Panc1 (cell line): ENCODE data around the gene ARCN1. TPM values are rescaled to one million over a fixed set of nuclear protein-coding genes. Genes with fewer than 3 reads are reported as not detected.
A peak's percentile ranks its signal among the peaks of the same experiment; 100 is the strongest.
"Not testable (repeated sequence)": the region's sequence is repeated elsewhere in the genome, so short reads cannot be mapped to it uniquely, and the experiment has no call there.

Experiments
- ATAC-seq: fragments of 200-7000 bp; cut with Tn5 transposase; 2 replicates; pipeline ENCODE4 v1.9.1; 2020; ENCODE audit warnings: mild to moderate bottlenecking, moderate library complexity
- BruUV-seq: library from RNA; stranded (reverse); fragments of 400-500 nt; replicated peaks from 2 replicates; lab custom pipeline; 2021; lab: Mats Ljungman, UMichigan
- CTCF ChIA-PET: fragments of 300-600 bp; sonication (Branson Sonifier 250); formaldehyde crosslinking; loops from one replicate; lab custom pipeline; 2022; ENCODE audit warnings: antibody characterized with exemption; lab: Charles Lee
- POLR2A ChIA-PET: fragments of 300-600 bp; sonication (Branson Sonifier 250); formaldehyde crosslinking; loops from one replicate; lab custom pipeline; 2022; ENCODE audit warnings: antibody characterized with exemption; lab: Charles Lee
- DNase-seq: peaks from one replicate; pipeline ENCODE4 v3.0.0-alpha.2; 2010; ENCODE audit warnings: low read depth, low spot score
- H3K27ac ChIP-seq: 2 replicates; pipeline ENCODE4 v1.5.1; 2011; ENCODE audit warnings: mild to moderate bottlenecking, low read length, inconsistent platforms
- H3K27me3 ChIP-seq: fragments of 200-500 bp; sonication (Bioruptor generic); 2 replicates; pipeline ENCODE4 v1.6.0; 2014; ENCODE audit warnings: low read length, inconsistent platforms; ENCODE audit not compliant: control insufficient read depth, insufficient read depth
- H3K36me3 ChIP-seq: fragments of 200-500 bp; sonication (Bioruptor generic); 2 replicates; pipeline ENCODE4 v1.5.1; 2014; ENCODE audit warnings: inconsistent platforms, mild to moderate bottlenecking, low read length, moderate library complexity; ENCODE audit not compliant: control insufficient read depth, insufficient read depth
- H3K4me1 ChIP-seq: 2 replicates; pipeline ENCODE4 v1.5.1; 2011; ENCODE audit warnings: inconsistent platforms, mild to moderate bottlenecking, low read length, moderate library complexity; ENCODE audit not compliant: control insufficient read depth, insufficient read depth
- H3K4me3 ChIP-seq, 2 experiments: 2 replicates each; pipeline ENCODE4 v1.5.1; 2011 to 2012; ENCODE audit warnings: low read depth in 2 of 2, low read length in 2 of 2, mild to moderate bottlenecking in 2 of 2, inconsistent platforms in 1 of 2, moderate library complexity in 1 of 2
- H3K9me3 ChIP-seq: fragments of 200-500 bp; sonication (Bioruptor generic); 2 replicates; pipeline ENCODE4 v1.5.1; 2014; ENCODE audit warnings: low read depth, mild to moderate bottlenecking, inconsistent platforms, low read length, moderate library complexity; ENCODE audit not compliant: control insufficient read depth, insufficient read depth
- POLR2AphosphoS5 ChIP-seq: IDR thresholded peaks from 2 replicates; pipeline ENCODE4 v1.6.1; 2012; ENCODE audit warnings: mild to moderate bottlenecking, low read depth, low read length, moderate library complexity
- SIN3A ChIP-seq: IDR thresholded peaks from 2 replicates; pipeline ENCODE4 v1.6.1; 2012; ENCODE audit warnings: low read depth, mild to moderate bottlenecking, low read length, moderate library complexity, borderline replicate concordance; ENCODE audit not compliant: insufficient read depth
- TCF7L2 ChIP-seq: IDR thresholded peaks from 2 replicates; pipeline ENCODE4 v1.6.1; 2011; ENCODE audit warnings: mild to moderate bottlenecking, low read depth, low read length, inconsistent platforms
- in situ Hi-C: cut with HindIII; loops from 2 replicates; pipeline ENCODE4 v1.10.0; 2016; ENCODE audit warnings: low sequenced_read_pairs, low pct_unique_long_range_greater_than_20kb
- intact Hi-C: fragments of 100-400 bp; cut with micrococcal nuclease; formaldehyde crosslinking; loops from one replicate; pipeline ENCODE4 v1.10.0; 2022; ENCODE audit not compliant: unreplicated experiment
- total RNA-seq: library from RNA; stranded (reverse); gene quantifications from one replicate; pipeline ENCODE4 v1.2.1, GENCODE V29; 2021; ENCODE audit not compliant: unreplicated experiment
- TF ChIP-seq, protein P1 (sequence below), 2 experiments: IDR thresholded peaks; 2 replicates each; pipeline ENCODE4 v1.6.1; 2011 to 2012; ENCODE audit warnings: low read depth in 2 of 2, control low read depth in 1 of 2, low read length in 1 of 2, mild to moderate bottlenecking in 1 of 2, moderate library complexity in 1 of 2; ENCODE audit not compliant: insufficient read depth in 1 of 2
- TF ChIP-seq, protein P2 (sequence below): fragments of 450-650 bp; IDR thresholded peaks from 2 replicates; pipeline ENCODE4 v1.5.1; 2017; ENCODE audit warnings: mild to moderate bottlenecking

The ARCN1 gene
- total RNA-seq, 1 experiment from 2014 or later, result 197 TPM

DNA sequence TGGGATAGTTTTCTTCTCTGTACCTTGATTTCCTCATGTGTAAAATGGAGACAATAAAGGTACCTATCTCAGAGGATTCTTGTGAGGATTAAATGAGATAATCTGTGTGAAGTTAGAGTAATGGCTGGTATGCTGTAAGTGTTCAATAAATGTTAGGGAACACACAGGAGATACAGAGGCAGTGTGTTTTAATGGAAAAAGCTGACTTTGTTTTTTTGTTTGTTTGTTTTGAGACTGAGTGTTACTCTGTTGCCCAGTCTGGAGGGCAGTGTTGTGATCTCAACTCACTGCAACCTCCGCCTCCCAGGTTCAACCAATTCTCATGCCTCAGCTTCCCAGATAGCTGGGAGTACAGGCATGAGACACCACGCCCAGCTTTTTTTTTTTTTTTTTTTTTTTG is 2.5 kb upstream of the ARCN1 start:
- ATAC-seq, result no peak
- Histone ChIP-seq H3K9me3 (no peaks in the 10 kb centered on the region), H3K27me3 (no peaks in the 10 kb centered on the region), H3K36me3 (no peaks in the 10 kb centered on the region; the same call in none of the 2 replicates), H3K4me3 (no peak overlapping the region), H3K4me1 (peaks cover 19% of the 10 kb centered on the region), H3K27ac (no peak overlapping the region)
- ChIA-PET POLR2A (interaction anchor here (0.5 to 0.6 kb wide), 2 partner anchors 51 to 159 kb away, joined by 4 read pairs; no protein-coding TSS in a partner anchor), CTCF (interaction anchor here (0.6 to 0.7 kb wide), 3 partner anchors 23 to 79 kb away, joined by 3 to 5 read pairs (median 3); no protein-coding TSS in a partner anchor)
- DNase-seq, result no peak
- no peak for TF ChIP-seq POLR2AphosphoS5
- TF ChIP-seq TCF7L2, result no peak
- TF ChIP-seq, protein P1, sequence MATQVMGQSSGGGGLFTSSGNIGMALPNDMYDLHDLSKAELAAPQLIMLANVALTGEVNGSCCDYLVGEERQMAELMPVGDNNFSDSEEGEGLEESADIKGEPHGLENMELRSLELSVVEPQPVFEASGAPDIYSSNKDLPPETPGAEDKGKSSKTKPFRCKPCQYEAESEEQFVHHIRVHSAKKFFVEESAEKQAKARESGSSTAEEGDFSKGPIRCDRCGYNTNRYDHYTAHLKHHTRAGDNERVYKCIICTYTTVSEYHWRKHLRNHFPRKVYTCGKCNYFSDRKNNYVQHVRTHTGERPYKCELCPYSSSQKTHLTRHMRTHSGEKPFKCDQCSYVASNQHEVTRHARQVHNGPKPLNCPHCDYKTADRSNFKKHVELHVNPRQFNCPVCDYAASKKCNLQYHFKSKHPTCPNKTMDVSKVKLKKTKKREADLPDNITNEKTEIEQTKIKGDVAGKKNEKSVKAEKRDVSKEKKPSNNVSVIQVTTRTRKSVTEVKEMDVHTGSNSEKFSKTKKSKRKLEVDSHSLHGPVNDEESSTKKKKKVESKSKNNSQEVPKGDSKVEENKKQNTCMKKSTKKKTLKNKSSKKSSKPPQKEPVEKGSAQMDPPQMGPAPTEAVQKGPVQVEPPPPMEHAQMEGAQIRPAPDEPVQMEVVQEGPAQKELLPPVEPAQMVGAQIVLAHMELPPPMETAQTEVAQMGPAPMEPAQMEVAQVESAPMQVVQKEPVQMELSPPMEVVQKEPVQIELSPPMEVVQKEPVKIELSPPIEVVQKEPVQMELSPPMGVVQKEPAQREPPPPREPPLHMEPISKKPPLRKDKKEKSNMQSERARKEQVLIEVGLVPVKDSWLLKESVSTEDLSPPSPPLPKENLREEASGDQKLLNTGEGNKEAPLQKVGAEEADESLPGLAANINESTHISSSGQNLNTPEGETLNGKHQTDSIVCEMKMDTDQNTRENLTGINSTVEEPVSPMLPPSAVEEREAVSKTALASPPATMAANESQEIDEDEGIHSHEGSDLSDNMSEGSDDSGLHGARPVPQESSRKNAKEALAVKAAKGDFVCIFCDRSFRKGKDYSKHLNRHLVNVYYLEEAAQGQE (IDR thresholded peaks at IDR 0.05; ENCODE audit: insufficient read depth in 1 of 2, low read depth in 2 of 2, low read length in 1 of 2), result no peak
- TF ChIP-seq, protein P2, sequence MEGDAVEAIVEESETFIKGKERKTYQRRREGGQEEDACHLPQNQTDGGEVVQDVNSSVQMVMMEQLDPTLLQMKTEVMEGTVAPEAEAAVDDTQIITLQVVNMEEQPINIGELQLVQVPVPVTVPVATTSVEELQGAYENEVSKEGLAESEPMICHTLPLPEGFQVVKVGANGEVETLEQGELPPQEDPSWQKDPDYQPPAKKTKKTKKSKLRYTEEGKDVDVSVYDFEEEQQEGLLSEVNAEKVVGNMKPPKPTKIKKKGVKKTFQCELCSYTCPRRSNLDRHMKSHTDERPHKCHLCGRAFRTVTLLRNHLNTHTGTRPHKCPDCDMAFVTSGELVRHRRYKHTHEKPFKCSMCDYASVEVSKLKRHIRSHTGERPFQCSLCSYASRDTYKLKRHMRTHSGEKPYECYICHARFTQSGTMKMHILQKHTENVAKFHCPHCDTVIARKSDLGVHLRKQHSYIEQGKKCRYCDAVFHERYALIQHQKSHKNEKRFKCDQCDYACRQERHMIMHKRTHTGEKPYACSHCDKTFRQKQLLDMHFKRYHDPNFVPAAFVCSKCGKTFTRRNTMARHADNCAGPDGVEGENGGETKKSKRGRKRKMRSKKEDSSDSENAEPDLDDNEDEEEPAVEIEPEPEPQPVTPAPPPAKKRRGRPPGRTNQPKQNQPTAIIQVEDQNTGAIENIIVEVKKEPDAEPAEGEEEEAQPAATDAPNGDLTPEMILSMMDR, result no peak
- intact Hi-C loops, result loop anchor here (5.0 kb wide), 1 partner anchor 37 kb away; the partner anchor contains the start of gene TMEM25
- BruUV-seq, result no TSS peak
- in situ Hi-C loops, result no loop called here

DNA sequence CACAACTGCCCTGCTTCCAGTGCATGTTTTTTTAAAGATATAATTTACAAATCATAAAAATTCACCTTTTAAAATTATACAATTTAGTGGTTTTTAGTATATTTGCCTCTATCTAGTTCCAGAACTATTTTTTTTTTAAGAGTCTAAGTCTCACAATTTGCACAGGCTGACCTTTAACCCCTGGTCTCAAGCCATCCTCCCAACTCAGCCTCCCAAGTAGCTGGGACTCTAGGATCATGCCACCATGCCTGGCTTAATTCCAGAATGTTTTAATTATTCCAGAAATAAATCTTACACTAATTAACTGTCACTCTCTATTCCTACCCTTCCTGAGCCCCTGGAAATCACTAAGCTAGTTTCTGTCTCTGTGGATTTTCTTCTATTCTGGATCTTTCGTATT is 1.4 kb upstream of the ARCN1 start:
- in situ Hi-C loops, result no loop called here
- DNase-seq (no peak), ATAC-seq (no peak)
- Histone ChIP-seq H3K4me3 (no peak overlapping the region), H3K36me3 (no peaks in the 10 kb centered on the region; the same call in none of the 2 replicates), H3K27ac (no peak overlapping the region), H3K27me3 (no peaks in the 10 kb centered on the region), H3K4me1 (peaks cover 26% of the 10 kb centered on the region), H3K9me3 (no peaks in the 10 kb centered on the region)
- intact Hi-C loops, result no loop called here
- ChIA-PET CTCF (no interaction called here), POLR2A (no interaction called here)
- TF ChIP-seq SIN3A (no peak), POLR2AphosphoS5 (no peak), TCF7L2 (no peak)
- TF ChIP-seq, protein P2, result no peak
- TF ChIP-seq, protein P1 (IDR thresholded peaks at IDR 0.05; ENCODE audit: insufficient read depth in 1 of 2, low read depth in 2 of 2, low read length in 1 of 2), result no peak
- no TSS peak for BruUV-seq

DNA sequence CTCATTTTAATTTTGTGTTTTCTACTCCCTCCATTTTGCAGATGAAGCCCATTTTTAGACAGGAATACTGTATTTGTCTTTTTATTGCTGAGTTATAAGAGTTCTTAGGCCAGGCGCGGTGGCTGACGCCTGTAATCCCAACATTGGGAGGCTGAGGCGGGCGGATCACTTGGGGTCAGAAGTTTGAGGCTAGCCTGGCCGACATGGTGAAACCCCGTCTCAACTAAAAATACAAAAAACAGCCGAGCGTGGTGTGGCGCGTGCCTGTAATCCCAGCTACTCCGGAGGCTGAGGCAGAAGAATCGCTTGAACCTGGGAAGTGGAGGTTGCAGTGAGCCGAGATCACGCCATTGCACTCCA is 528 bp upstream of the ARCN1 start:
- H3K27me3 ChIP-seq, CTCF ChIA-PET, ATAC-seq, H3K36me3 ChIP-seq, BruUV-seq, H3K9me3 ChIP-seq, DNase-seq, intact Hi-C loops, in situ Hi-C loops, POLR2A ChIA-PET: not testable (repeated sequence)
- Histone ChIP-seq H3K4me1 (peaks cover 28% of the 10 kb centered on the region), H3K4me3 (peak overlapping the region; percentile 92 to 93), H3K27ac (peak overlapping the region; percentile 88)
